Measurements from ENCODE around the gene HGFAC.

The HGFAC gene

DNA sequence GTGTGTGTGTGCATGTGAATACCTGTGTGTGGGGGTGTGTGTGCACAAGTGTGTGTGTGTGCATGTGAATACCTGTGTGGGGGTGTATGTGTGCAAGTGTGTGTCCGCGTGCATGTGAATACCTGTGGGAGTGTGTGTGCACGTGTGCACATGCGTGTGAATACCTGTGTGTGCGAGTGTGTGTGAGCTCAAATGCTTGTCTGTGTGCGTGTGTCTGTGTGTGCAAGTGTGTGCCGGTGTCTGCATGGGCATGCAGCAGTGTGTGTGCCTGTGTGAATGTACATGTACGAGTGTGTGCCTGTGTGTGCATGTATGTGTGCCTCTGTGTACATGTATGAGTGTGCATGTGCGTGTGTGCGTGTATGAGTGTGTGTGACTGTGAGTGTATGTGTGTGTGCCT is 26.4 kb downstream of the HGFAC start:
- ChIA-PET CTCF (no interaction called here), POLR2A (no interaction called here)
- no peak for TF ChIP-seq CTCF (IDR thresholded peaks at IDR 0.05; ENCODE audit: insufficient read depth, low read length, missing control alignments)
- no peak for DNase-seq (ENCODE audit: low read depth, low spot score)
- H3K4me3 ChIP-seq (ENCODE audit: low read depth, low read length): no peak overlapping the region

DNA sequence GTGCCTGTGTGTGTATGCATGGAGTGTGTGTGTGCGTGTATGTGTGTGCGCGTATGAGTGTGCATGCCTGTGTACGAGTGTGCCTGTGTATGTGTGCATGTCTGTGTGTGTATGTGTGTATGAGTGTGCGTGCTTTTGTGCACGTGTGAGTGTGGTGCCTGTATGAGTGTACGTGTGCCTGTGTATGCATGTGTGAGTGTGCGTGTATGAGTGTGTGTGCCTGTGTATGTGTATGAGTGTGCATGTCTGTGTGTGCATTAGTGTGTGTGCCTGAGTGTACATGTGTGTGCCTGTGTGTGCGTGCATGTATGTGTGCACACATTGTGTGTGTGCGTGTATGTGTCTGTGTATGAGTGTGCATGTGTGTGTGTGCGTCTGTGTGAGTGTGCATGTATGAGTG is 27.0 kb downstream of the HGFAC start:
- H3K4me3 ChIP-seq (ENCODE audit: low read depth, low read length): no peak overlapping the region
- ChIA-PET POLR2A (no interaction called here), CTCF (interaction anchor here (1.1 kb wide), 1 partner anchor 11 kb away, joined by 11 read pairs; no protein-coding TSS in a partner anchor)
- TF ChIP-seq CTCF (IDR thresholded peaks at IDR 0.05; ENCODE audit: insufficient read depth, low read length, missing control alignments): no peak
- no peak for DNase-seq (ENCODE audit: low read depth, low spot score)

DNA sequence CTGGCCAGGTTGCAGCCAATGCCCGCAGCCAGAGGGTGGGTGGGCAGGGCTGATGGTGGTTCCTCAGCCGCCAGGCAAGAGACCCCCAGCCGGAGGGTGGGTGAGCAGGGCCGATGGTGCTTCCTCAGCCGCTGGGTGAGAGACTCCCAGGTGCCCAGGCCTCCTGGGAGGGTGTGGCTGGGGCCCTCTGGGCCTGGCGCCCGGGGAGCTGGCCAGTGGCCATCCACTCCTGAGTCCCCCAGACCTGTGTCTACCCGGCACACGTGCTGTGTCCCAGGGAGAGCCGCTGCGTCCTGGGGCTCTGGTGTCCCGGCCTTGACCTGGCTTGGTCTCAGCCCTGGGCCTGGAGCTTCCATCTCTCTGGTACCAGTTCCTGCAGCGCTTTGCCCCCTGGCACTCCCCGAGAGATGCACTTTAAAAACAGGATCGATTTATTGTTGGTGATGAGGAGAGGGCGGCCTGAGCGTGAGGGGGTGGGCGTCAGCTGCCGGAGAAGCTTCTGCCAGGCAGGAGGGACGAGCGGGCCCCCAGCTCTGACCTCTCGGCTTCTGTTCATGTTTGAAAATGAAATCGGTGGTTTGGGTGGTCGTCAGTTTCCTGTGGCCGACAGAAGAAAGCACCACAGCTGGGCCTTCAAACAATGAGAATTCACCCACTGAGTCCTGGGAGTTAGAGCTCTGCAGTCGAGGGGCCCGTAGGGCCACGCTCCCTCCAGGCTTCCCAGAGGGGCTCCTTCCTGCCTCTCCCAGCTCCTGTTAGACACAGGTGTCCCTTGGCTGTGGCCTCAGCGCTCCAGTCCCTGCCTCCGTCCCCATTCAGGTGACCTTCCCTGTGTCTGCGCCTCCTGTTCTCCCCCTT is 27.8 kb downstream of the HGFAC start:
- CTCF ChIA-PET: interaction anchor here (0.7 to 1.3 kb wide), 4 partner anchors 11 to 18 kb away, joined by 3 to 11 read pairs (median 4); no protein-coding TSS in a partner anchor
- DNase-seq (ENCODE audit: low read depth, low spot score): no peak
- no peak overlapping the region for H3K4me3 ChIP-seq (ENCODE audit: low read depth, low read length)
- POLR2A ChIA-PET: no interaction called here
- TF ChIP-seq CTCF (IDR thresholded peaks at IDR 0.05; ENCODE audit: insufficient read depth, low read length, missing control alignments): no peak

DNA sequence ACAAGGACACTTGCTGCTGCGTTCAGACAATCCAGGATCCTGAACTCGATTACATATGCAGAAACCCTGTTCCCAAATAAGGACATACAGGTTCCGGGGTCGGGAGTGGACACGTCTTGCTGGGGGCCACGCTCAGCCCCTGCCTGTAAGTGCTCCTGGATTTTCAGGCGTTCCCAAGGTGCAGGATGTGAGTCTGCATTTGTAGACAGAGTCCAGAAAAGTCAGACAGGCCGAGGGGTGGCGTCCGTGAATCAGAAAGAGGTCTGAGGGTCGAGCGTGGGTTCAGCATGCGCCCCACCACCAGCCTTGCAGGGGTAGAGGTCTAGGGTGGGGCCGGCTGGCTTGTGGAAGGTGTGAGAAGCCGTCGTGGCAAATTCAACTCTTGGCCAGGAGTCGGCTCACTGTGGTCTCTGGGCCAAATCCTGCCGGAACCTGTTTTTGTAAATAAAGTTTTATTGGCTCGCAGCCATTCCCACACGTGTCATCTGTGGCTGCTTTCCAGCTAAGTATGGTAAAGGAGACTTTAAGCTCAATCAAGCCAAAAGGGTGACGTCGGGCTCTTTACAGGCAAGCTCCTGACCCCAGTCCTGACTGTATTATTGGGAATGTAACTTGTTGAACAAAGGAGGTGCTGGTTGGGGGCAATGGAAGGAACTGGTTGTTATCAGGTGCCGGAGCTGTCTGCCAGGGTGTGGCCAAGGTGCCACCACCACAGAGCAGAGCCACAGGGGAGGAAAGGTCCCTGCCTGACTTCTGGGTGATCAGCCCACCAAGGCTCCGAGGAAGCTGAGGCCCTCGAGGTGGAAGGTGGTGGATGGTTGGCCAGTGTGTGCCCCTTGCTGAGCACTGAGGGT is 28.7 kb downstream of the HGFAC start:
- TF ChIP-seq CTCF (IDR thresholded peaks at IDR 0.05; ENCODE audit: insufficient read depth, low read length, missing control alignments): no peak
- POLR2A ChIA-PET: no interaction called here
- DNase-seq (ENCODE audit: low read depth, low spot score): no peak
- CTCF ChIA-PET: interaction anchor here (0.7 to 3.1 kb wide), 4 partner anchors 10 to 19 kb away, joined by 3 to 33 read pairs (median 4); no protein-coding TSS in a partner anchor
- H3K4me3 ChIP-seq (ENCODE audit: low read depth, low read length): no peak overlapping the region

GRCh38 chr4:3471098-3471760 is 29.5 kb downstream of the HGFAC start:
- no peak for TF ChIP-seq CTCF (IDR thresholded peaks at IDR 0.05; ENCODE audit: insufficient read depth, low read length, missing control alignments)
- no peak overlapping the region for H3K4me3 ChIP-seq (ENCODE audit: low read depth, low read length)
- no peak for DNase-seq (ENCODE audit: low read depth, low spot score)
- ChIA-PET POLR2A (no interaction called here), CTCF (interaction anchor here (1.1 to 3.1 kb wide), 4 partner anchors 9 to 125 kb away, joined by 3 to 33 read pairs (median 4); no protein-coding TSS in a partner anchor)

All from AG04449 (cell line).